K562 (cell line): ENCODE results near the gene SEC14L1.

Experiments
- HDAC6 ChIP-seq: IDR thresholded peaks from 2 replicates; pipeline ENCODE4 v1.6.1; 2012; ENCODE audit warnings: low read depth, mild to moderate bottlenecking, control low read depth, inconsistent platforms, low read length, moderate library complexity
- MXI1 ChIP-seq: IDR thresholded peaks from 2 replicates; pipeline ENCODE4 v1.6.1; 2011; ENCODE audit warnings: low read depth, mild to moderate bottlenecking, improper control_type of control experiment, low read length
- TBL1XR1 ChIP-seq, 2 experiments: IDR thresholded peaks; 2 replicates each; pipeline ENCODE4 v1.6.1; 2012; ENCODE audit warnings: improper control_type of control experiment in 2 of 2, low read length in 2 of 2, mild to moderate bottlenecking in 1 of 2
- ZNF76 ChIP-seq: fragments of 250-450 bp; sonication (Bioruptor Pico); IDR thresholded peaks from 2 replicates; pipeline ENCODE4 v1.4.0; 2020; ENCODE audit warnings: mild to moderate bottlenecking, moderate library complexity, borderline replicate concordance

DNA sequence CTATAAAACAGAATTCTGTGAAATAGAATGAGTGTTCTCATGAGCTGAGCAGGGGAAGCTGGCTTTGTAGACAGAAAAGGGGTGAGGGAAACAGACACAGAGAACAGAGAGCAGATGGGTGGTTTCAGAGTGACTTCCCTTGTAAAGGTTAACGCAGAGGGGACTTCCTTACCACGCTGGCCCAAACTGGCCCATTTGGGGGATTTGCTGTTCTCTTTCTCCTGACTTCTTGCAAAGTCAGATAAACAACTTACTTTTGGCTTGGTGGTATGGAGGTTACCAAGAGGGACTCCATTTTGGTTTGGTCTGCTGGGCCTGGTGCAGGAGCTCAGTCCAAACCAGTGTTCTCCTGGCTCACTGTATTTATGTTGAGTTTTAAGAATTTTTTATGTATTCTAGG, 48.4 kb downstream of the SEC14L1 start:
- TF ChIP-seq MXI1 (no peak), ZNF76 (CRISPR knock-in tag) (no peak), HDAC6 (no peak), TBL1XR1 (IDR thresholded peaks at IDR 0.05; ENCODE audit: low read length in 2 of 2) (no peak)
